ENCODE measurements around the gene GSE1.

Gene GSE1

GRCh38 chr16:85602402-85603202, 10.5 kb upstream of the GSE1 start:
- no peak for DNase-seq (ENCODE audit: extremely low spot score)
- TF ChIP-seq ELF4 (IDR thresholded peaks at IDR 0.05) (no peak), BHLHE40 (IDR thresholded peaks at IDR 0.05; ENCODE audit: borderline replicate concordance) (no peak), FOXM1 (IDR thresholded peaks at IDR 0.05; ENCODE audit: borderline replicate concordance) (no peak), HDGF (IDR thresholded peaks at IDR 0.05; ENCODE audit: borderline replicate concordance) (no peak), ZNF384 (IDR thresholded peaks at IDR 0.05) (no peak), PKNOX1 (IDR thresholded peaks at IDR 0.05) (no peak), LEF1 (IDR thresholded peaks at IDR 0.05; ENCODE audit: borderline replicate concordance) (no peak), NFRKB (IDR thresholded peaks at IDR 0.05) (no peak), CTBP1 (IDR thresholded peaks at IDR 0.05; ENCODE audit: borderline replicate concordance) (no peak), TARDBP (IDR thresholded peaks at IDR 0.05) (no peak), L3MBTL2 (conservative IDR thresholded peaks at IDR 0.05) (no peak), SP1 (IDR thresholded peaks at IDR 0.05) (no peak), FOXK2 (IDR thresholded peaks at IDR 0.05) (no peak), SUZ12 (IDR thresholded peaks at IDR 0.05) (no peak), FOXA1 (IDR thresholded peaks at IDR 0.05) (no peak)
- CTCF ChIA-PET = interaction anchor here (1.0 kb wide), 1 partner anchor 186 kb away, joined by 4 read pairs; no protein-coding TSS in a partner anchor
- POLR2A ChIA-PET = no interaction called here

GRCh38 chr16:85603203-85603755, 9.8 kb upstream of the GSE1 start:
- POLR2A ChIA-PET = no interaction called here
- DNase-seq (ENCODE audit: extremely low spot score) = no peak
- CTCF ChIA-PET = interaction anchor here (1.0 kb wide), 1 partner anchor 187 kb away, joined by 4 read pairs; no protein-coding TSS in a partner anchor
- no peak for TF ChIP-seq HDGF (IDR thresholded peaks at IDR 0.05; ENCODE audit: borderline replicate concordance)
- no peak for TF ChIP-seq FOXA1 (IDR thresholded peaks at IDR 0.05)
- TF ChIP-seq ARNT (IDR thresholded peaks at IDR 0.05) = no peak
- TF ChIP-seq SP1 (IDR thresholded peaks at IDR 0.05) = no peak
- TF ChIP-seq FOXK2 (IDR thresholded peaks at IDR 0.05) = no peak
- no peak for TF ChIP-seq FOXM1 (IDR thresholded peaks at IDR 0.05; ENCODE audit: borderline replicate concordance)
- no peak for TF ChIP-seq ELF4 (IDR thresholded peaks at IDR 0.05)
- TF ChIP-seq PKNOX1 (IDR thresholded peaks at IDR 0.05) = no peak
- no peak for TF ChIP-seq BHLHE40 (IDR thresholded peaks at IDR 0.05; ENCODE audit: borderline replicate concordance)

GRCh38 chr16:85604145-85604705, 8.9 kb upstream of the GSE1 start:
- CTCF ChIA-PET = no interaction called here
- POLR2A ChIA-PET = no interaction called here
- no peak for DNase-seq (ENCODE audit: extremely low spot score)
- no peak for TF ChIP-seq SUZ12 (IDR thresholded peaks at IDR 0.05)
- no peak for TF ChIP-seq CTBP1 (IDR thresholded peaks at IDR 0.05; ENCODE audit: borderline replicate concordance)
- TF ChIP-seq ARNT (IDR thresholded peaks at IDR 0.05) = no peak
- TF ChIP-seq FOXK2 (IDR thresholded peaks at IDR 0.05) = no peak
- TF ChIP-seq PKNOX1 (IDR thresholded peaks at IDR 0.05) = no peak
- TF ChIP-seq BHLHE40 (IDR thresholded peaks at IDR 0.05; ENCODE audit: borderline replicate concordance) = no peak
- no peak for TF ChIP-seq ELF4 (IDR thresholded peaks at IDR 0.05)
- no peak for TF ChIP-seq NFRKB (IDR thresholded peaks at IDR 0.05)
- no peak for TF ChIP-seq FOXA1 (IDR thresholded peaks at IDR 0.05)
- no peak for TF ChIP-seq FOXM1 (IDR thresholded peaks at IDR 0.05; ENCODE audit: borderline replicate concordance)
- no peak for TF ChIP-seq TARDBP (IDR thresholded peaks at IDR 0.05)
- no peak for TF ChIP-seq HDGF (IDR thresholded peaks at IDR 0.05; ENCODE audit: borderline replicate concordance)
- no peak for TF ChIP-seq ZNF384 (IDR thresholded peaks at IDR 0.05)
- TF ChIP-seq SP1 (IDR thresholded peaks at IDR 0.05) = no peak
- TF ChIP-seq L3MBTL2 (conservative IDR thresholded peaks at IDR 0.05) = no peak
- no peak for TF ChIP-seq LEF1 (IDR thresholded peaks at IDR 0.05; ENCODE audit: borderline replicate concordance)

GRCh38 chr16:85605051-85605911, 7.8 kb upstream of the GSE1 start:
- TF ChIP-seq SUZ12 (IDR thresholded peaks at IDR 0.05) (no peak), PKNOX1 (IDR thresholded peaks at IDR 0.05) (no peak), CTBP1 (IDR thresholded peaks at IDR 0.05; ENCODE audit: borderline replicate concordance) (no peak), LEF1 (IDR thresholded peaks at IDR 0.05; ENCODE audit: borderline replicate concordance) (no peak), L3MBTL2 (conservative IDR thresholded peaks at IDR 0.05) (no peak), FOXM1 (IDR thresholded peaks at IDR 0.05; ENCODE audit: borderline replicate concordance) (no peak), FOXA1 (IDR thresholded peaks at IDR 0.05) (no peak), FOXK2 (IDR thresholded peaks at IDR 0.05) (no peak)
- POLR2A ChIA-PET = interaction anchor here (1.0 kb wide), 1 partner anchor 159 kb away, joined by 3 read pairs; no protein-coding TSS in a partner anchor
- CTCF ChIA-PET = no interaction called here
- no peak for DNase-seq (ENCODE audit: extremely low spot score)
